ENCODE measurements around the gene THRA.

DNA sequence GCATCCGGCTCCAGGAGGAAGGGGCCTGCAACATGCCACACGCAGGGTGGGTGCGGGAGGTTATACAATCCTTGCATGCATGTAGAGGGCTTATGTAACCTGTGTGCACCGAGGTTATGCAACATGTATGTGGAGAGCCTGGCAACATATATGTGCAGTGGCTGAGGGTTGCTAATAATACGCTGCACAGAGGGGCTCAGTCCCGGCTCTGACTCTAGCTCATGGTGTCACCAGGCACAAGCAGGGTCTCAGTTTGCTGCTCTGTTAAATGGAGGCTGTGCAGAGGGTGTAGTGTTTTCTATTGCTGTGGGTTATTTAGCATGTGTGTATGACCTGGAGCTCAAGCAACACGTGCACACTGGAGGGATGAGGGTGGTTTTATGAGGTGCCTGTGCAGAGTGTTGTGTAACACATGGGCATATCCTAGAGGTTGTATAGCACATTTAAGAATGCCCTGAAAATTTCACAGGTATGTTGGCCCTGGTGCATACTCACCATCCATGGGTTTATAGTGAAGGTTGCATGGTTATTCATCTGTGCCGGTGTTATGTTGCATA is 13.3 kb downstream of the THRA start:
- TF ChIP-seq CTCF (IDR thresholded peaks at IDR 0.05) (no peak), POLR2A (IDR thresholded peaks at IDR 0.05) (no peak)

Data from thyroid gland (tissue), 4 donors.